NCI-H2196 treated with DMSO at 0.1 percent for 48 hours (cell line): ENCODE results near the gene PCDHA10.

Experiments
- DNase-seq: peaks from one replicate; lab custom pipeline; 2025; ENCODE audit not compliant: unreplicated experiment; lab: John Stamatoyannopoulos, UW

Gene PCDHA10

GRCh38 chr5:140883927-140884697 lies 28.4 kb downstream of the PCDHA10 start:
- DNase-seq = no peak

- no peak for DNase-seq
These were observed 60.6 kb downstream of the PCDHA10 start for GRCh38 chr5:140916325-140916724.
